ENCODE data around the gene FRY. TPM values are rescaled to one million over a fixed set of nuclear protein-coding genes. Genes with fewer than 3 reads are reported as not detected.

FRY gene
- total RNA-seq, 1 experiment from 2014 or later = 1.3 TPM

GRCh38 chr13:32147193-32147592 is 115.6 kb downstream of the FRY start:
- intact Hi-C loops (cut with micrococcal nuclease) = no loop called here
- DNase-seq (no peak), ATAC-seq (no peak)
- no peak for TF ChIP-seq EZH2 (IDR thresholded peaks at IDR 0.05; ENCODE audit: low read length, unreplicated experiment)
- no peak for TF ChIP-seq EZH2phosphoT487 (IDR thresholded peaks at IDR 0.05; ENCODE audit: borderline replicate concordance, low read length)
- TF ChIP-seq CTCF (conservative IDR thresholded peaks at IDR 0.05; ENCODE audit: low read depth, low read length) = no peak
- peaks cover under 1% of the 10 kb centered on the region; the same call in 1 of the 2 replicates for H3K4me1 ChIP-seq (ENCODE audit: insufficient read depth, low read length)
- H3K27me3 ChIP-seq (ENCODE audit: low read length) = no peaks in the 10 kb centered on the region
- H3K9ac ChIP-seq (ENCODE audit: low read length) = no peak overlapping the region
- no peaks in the 10 kb centered on the region for H3K9me2 ChIP-seq (replicated peaks; ENCODE audit: low read length)
- no TSS peak for BruUV-seq (replicated peaks)
- H3K79me2 ChIP-seq (ENCODE audit: low read length) = no peaks in the 10 kb centered on the region
- H3F3A ChIP-seq (ENCODE audit: low read length, unreplicated experiment) = no peaks in the 10 kb centered on the region
- ChIA-PET POLR2A (ENCODE audit: unreplicated experiment) (no interaction called here), CTCF (no interaction called here)
- no peak overlapping the region for H3K27ac ChIP-seq (ENCODE audit: low read length)
- H3K9me3 ChIP-seq (ENCODE audit: low read length) = no peaks in the 10 kb centered on the region
- no peaks in the 10 kb centered on the region for H4K20me1 ChIP-seq (ENCODE audit: low read length)
- no peaks in the 10 kb centered on the region for H3K36me3 ChIP-seq (ENCODE audit: low read depth, low read length)
- no peak overlapping the region for H2AFZ ChIP-seq (ENCODE audit: low read length)
- H3K4me3 ChIP-seq (ENCODE audit: low read length) = no peak overlapping the region
- H3K4me2 ChIP-seq (ENCODE audit: low read length) = no peak overlapping the region

GRCh38 chr13:32147976-32148375 is 116.4 kb downstream of the FRY start:
- intact Hi-C loops (cut with micrococcal nuclease) = no loop called here
- Histone ChIP-seq H3F3A (ENCODE audit: low read length, unreplicated experiment) (peaks cover 3% of the 10 kb centered on the region), H3K9ac (ENCODE audit: low read length) (no peak overlapping the region), H3K4me3 (ENCODE audit: low read length) (no peak overlapping the region), H3K4me2 (ENCODE audit: low read length) (no peak overlapping the region), H2AFZ (ENCODE audit: low read length) (no peak overlapping the region), H3K27me3 (ENCODE audit: low read length) (no peaks in the 10 kb centered on the region), H3K27ac (ENCODE audit: low read length) (no peak overlapping the region), H3K4me1 (ENCODE audit: insufficient read depth, low read length) (peaks cover 8% of the 10 kb centered on the region), H4K20me1 (ENCODE audit: low read length) (no peaks in the 10 kb centered on the region), H3K9me2 (replicated peaks; ENCODE audit: low read length) (no peaks in the 10 kb centered on the region), H3K79me2 (ENCODE audit: low read length) (no peaks in the 10 kb centered on the region), H3K9me3 (ENCODE audit: low read length) (no peaks in the 10 kb centered on the region), H3K36me3 (ENCODE audit: low read depth, low read length) (no peaks in the 10 kb centered on the region)
- ChIA-PET CTCF (no interaction called here), POLR2A (ENCODE audit: unreplicated experiment) (no interaction called here)
- no peak for ATAC-seq
- DNase-seq = no peak
- no TSS peak for BruUV-seq (replicated peaks)
- TF ChIP-seq CTCF (conservative IDR thresholded peaks at IDR 0.05; ENCODE audit: low read depth, low read length) (no peak), EZH2phosphoT487 (IDR thresholded peaks at IDR 0.05; ENCODE audit: borderline replicate concordance, low read length) (no peak), EZH2 (IDR thresholded peaks at IDR 0.05; ENCODE audit: low read length, unreplicated experiment) (no peak)

- Histone ChIP-seq H3K4me2 (ENCODE audit: low read length) (no peak overlapping the region), H2AFZ (ENCODE audit: low read length) (no peak overlapping the region), H3K4me3 (ENCODE audit: low read length) (no peak overlapping the region), H3K36me3 (ENCODE audit: low read depth, low read length) (no peaks in the 10 kb centered on the region), H3K27ac (ENCODE audit: low read length) (no peak overlapping the region), H3K79me2 (ENCODE audit: low read length) (no peaks in the 10 kb centered on the region), H3K4me1 (ENCODE audit: insufficient read depth, low read length) (peaks cover 13% of the 10 kb centered on the region), H3F3A (ENCODE audit: low read length, unreplicated experiment) (peaks cover 3% of the 10 kb centered on the region), H3K9ac (ENCODE audit: low read length) (no peak overlapping the region), H3K9me2 (replicated peaks; ENCODE audit: low read length) (no peaks in the 10 kb centered on the region), H3K9me3 (ENCODE audit: low read length) (no peaks in the 10 kb centered on the region), H4K20me1 (ENCODE audit: low read length) (no peaks in the 10 kb centered on the region), H3K27me3 (ENCODE audit: low read length) (no peaks in the 10 kb centered on the region)
- TF ChIP-seq CTCF (conservative IDR thresholded peaks at IDR 0.05; ENCODE audit: low read depth, low read length) (no peak), EZH2phosphoT487 (IDR thresholded peaks at IDR 0.05; ENCODE audit: borderline replicate concordance, low read length) (no peak), EZH2 (IDR thresholded peaks at IDR 0.05; ENCODE audit: low read length, unreplicated experiment) (no peak)
- intact Hi-C loops (cut with micrococcal nuclease) = no loop called here
- ATAC-seq = no peak
- DNase-seq = no peak
- no TSS peak for BruUV-seq (replicated peaks)
- POLR2A ChIA-PET (ENCODE audit: unreplicated experiment) = no interaction called here
- CTCF ChIA-PET = no interaction called here
These were observed 118.7 kb downstream of the FRY start for GRCh38 chr13:32150239-32150638.

Data from PC-3 (cell line).